CD4-positive, alpha-beta T cell treated with Interleukin-4 for 1 hour (primary cell): ENCODE results near the gene FSTL3.
"Not testable (repeated sequence)": the region's sequence is repeated elsewhere in the genome, so short reads cannot be mapped to it uniquely, and the experiment has no call there.

Experiments used
- DNase-seq, 2 donors: peaks; one replicate each; pipeline ENCODE4 v3.0.0-alpha.2; 2020 to 2022

FSTL3 gene

GRCh38 chr19:676339-677105 lies at the start of gene FSTL3:
FSTL3 (plus strand) TSS chr19:676392; CDS start chr19:676424, 32 bp downstream.
- no peak for DNase-seq

DNA sequence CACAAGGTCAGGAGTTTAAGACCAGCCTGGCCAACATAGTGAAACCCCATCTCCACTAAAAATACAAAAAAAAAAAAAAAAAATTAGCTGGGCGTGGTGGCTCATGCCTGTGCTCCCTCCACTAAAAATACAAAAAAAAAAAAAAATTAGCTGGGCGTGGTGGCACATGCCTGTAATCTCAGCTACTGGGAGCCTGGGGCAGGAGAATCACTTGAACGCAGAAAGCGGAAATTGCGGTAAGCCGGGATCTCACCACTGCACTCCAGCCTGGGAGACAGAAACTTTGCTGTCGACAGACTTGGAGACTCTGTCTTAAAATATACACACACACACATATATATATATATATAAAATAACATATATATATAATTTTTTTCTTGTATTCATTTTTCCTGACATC lies 49.6 kb upstream of the FSTL3 start:
- DNase-seq = not testable (repeated sequence)

- DNase-seq = no peak
These were observed 48.0 kb upstream of the FSTL3 start for GRCh38 chr19:628168-628567.

DNA sequence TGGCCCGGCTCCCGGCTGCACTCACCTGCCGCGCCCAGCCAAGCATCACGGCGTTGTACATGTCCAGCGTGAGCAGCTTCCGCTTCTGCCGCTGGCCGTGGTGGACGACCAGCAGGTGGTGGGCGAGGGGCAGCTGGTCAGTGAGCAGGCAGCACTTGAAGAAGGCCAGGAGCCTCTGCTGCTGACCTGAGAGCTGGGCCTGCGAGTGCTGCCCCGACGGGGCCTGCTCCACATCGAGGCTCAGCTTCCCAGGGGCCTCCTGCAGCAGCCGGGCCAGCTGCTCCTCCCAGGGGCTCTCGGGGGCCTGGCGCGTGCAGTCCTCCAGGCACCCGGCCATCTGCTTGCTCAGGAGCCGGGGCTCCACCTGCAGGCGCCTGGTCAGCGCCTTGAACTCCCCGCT lies 46.7 kb upstream of the FSTL3 start:
- not testable (repeated sequence) for DNase-seq

DNA sequence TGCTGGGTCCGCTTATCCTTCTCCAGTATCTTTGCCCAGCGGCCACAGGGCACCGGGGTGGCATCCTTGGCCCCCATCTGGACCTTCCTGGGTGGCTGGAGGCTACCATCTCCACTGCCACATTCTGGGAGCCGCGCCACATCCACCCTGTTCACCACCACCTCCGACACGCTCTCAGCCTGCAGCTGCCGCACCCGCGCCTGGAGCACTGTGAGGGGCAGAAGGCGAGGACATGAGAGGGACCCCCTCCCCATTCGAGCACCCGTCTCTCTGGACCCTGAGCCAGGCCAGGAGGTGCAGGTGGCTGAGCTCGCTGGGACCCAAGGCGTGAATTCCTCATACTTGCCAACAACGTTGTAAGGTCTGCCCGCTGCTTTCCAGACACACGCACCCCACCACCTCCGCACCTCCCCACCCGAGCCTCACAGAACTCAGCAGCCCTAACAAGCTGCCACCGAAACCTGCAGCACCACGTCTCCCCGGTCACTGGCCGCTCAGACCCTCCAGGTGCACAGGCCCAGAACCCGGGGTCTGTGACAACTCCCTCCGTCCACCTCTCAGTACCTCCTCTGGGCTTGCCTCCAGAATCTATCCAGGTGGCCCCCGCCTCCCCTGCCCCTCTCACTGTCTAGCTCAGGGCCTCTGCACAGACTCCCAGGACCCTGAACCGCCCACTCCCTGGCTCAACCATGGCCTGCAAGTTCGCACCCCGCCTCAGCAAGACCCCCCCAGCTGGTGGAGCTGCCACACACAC lies 46.1 kb upstream of the FSTL3 start:
- no peak for DNase-seq

GRCh38 chr19:632579-633067 lies 43.6 kb upstream of the FSTL3 start:
- no peak for DNase-seq

DNA sequence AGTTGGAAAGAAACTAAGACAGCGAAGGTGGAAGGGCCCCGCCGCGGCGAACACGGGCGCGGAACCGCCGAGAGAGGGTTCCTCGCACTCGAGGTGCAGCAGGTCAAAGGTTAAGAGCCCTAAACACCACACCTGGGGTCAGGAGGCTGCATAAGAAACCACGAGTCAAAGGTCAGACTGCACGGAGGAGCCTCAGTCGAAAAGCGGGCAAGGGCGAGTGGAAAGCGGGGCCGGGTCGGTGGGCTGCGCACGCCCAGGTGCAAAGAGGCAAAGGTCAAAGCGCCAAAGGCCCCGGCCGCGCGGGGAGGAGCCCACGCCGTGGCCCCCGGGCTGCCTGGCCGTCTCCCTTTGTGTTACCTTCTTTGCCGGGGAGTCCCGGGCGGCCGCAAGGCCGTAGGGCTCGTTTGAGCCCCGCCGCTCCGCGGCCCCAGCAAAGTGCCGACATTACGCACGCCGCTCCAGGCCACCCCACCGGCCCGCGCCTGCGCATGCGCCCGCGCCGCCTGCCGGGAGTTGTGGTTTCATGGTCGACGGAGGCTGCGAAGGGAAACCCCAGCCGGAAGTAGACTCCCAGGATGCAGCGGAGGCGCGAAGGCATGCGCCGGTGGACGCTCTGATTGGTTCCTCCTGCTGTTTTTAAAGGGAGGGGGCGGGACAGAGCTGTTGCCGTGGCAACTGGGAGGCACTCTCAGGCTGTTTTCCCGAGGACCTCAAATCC lies 43.0 kb upstream of the FSTL3 start, which contains the start of gene POLRMT:
Gene POLRMT, minus strand, starts transcription at position 470 of the 718 bp plus-strand sequence. Its CDS starts 25 bp downstream, at position 445.
- DNase-seq = peak; percentile 98 to 99

GRCh38 chr19:633786-634639 lies 42.2 kb upstream of the FSTL3 start:
- DNase-seq = no peak

DNA sequence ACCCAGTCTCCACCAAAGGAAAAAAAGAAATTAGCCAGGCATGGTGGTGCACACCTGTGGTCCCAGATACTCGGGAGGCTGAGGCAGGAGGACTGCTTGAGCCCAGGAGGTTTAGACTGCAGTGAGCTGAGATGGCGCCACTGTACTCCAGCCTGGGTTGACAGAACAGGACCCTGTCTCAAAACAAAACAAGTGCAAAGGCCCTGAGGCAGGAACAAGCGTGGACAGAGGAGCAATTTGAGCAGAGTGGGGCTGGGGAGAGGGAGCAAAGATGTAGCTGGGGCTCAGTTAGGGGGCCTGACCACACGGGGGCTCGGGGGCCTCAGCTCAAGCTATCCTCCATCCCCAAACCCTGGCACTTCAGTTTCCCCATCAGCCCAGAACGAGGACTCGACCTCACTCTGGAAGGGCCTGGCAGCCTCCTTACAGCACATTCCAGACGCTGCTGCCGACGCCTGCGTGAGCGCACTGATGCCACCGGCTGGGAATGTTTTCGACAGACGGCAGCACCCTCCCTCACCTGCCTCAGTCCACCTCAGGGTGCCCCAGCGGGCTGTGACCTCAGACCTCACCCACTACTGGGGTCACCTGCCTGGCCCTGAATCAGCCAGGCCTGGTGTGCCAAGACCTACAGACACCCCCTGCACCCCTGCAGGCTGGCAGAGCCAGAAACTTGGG lies 41.1 kb upstream of the FSTL3 start:
- DNase-seq = no peak

DNA sequence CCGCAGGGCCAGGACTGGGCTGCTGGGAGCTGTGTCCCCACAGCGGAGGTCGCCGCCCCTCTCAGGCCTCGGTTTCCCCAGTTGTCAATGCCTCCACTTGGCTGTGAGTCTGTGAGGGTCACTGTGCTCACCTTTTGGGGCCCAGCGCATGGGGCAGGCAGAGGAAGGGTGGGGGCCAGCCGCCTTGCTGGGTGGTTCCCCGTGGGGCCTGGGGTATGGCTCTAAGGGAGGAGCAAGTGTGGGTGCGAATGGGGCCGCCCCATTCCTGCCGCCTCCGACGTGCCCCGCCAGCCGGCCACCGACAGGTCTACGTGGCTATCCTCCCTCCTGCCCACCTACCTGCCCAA lies 37.3 kb upstream of the FSTL3 start:
- no peak for DNase-seq

GRCh38 chr19:639253-640160 lies 36.7 kb upstream of the FSTL3 start, which contains the start of gene FGF22:
FGF22 (plus strand) TSS chr19:639879; CDS start chr19:639926, 47 bp downstream.
- DNase-seq = peak; percentile 92 to 96

DNA sequence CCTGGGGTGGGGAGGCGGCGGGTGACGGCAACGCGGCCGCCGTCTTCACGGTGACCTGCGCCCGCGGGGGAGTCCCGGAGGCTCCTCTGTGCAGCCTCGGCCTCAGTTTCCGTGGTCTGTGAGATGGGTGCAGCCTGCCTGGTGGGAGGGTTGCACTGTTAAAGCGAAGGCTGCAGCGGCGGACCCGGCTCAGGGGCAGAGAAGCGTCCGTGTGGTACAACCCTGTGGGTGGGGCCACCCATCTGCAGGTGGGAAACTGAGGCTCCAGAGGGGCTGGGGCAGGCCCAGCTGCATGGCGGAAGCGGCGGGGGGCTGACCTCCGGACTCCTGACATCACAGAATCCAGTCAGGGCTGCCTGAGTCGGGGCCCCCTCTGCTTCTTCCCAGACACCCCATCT lies 36.0 kb upstream of the FSTL3 start:
- DNase-seq = no peak

DNA sequence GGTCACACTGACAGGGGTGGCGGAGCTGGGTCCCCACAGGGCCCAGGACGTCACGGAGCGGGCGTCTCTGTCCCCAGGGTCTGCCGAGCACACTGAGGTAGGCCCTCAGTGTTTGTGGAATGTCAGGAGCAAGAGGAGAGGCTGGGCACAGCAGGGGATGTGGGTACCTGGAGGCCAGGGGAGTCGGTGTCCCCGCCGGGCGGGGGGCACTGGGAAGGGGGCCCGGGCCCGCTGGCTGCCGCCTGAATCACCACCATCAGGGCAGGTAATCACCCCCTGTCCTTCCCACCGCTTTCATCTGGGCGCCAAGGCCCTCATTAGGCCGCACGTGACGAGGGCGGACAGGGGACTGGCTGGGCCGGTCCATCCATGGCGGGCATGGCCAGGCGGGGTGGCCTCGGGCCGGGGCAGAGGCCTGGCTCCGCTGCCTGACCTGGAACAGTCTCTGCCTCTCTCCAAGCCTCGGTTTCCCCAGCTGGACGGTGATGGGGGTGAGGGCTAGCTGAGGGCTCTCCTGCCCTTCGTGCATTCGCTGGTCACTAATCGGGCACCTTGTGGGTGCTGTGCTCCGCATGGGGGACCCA lies 35.5 kb upstream of the FSTL3 start:
- no peak for DNase-seq

DNA sequence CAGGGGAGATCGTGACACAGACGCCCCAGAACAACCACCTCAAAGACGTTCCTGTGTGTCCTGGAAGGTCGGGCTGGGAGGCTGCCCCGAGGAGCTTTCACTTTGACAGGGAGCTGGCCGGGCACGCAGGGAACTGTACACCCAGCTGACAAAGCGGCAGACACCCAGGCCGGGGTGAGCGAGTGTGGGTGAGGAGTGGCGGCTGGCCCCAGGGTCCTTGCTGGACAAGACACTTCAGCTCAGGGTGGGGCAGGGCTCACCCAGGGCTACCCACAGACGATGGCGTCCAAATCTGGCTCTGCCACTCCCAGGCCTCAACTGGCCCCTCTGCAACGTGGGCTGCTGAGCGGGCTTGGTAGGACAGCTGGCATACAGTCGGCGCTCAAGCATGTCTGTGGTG lies 34.5 kb upstream of the FSTL3 start:
- DNase-seq = no peak

- no peak for DNase-seq
These were observed 33.1 kb upstream of the FSTL3 start for GRCh38 chr19:642767-643727.

DNA sequence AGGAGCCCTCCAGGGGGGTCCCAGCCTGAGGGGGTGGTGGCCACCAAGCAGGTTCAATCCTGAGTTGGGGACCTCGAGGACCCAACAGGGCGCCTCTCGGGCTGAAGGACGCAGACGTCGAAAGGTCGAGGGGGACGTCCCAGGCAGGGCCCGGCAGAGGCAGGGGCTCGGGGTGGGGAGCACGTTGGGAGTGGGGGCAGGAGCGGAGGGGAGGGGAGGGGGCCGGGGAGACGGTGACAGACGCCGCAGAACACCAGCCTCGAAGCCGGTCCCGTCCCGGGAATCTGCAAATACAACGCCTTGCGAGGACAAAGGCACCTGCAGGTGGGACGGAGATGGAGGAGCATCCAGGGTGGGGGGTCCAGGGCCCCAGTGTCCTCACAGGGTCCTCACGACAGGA lies 32.5 kb upstream of the FSTL3 start:
- DNase-seq = no peak

GRCh38 chr19:644363-644762 lies 31.8 kb upstream of the FSTL3 start:
- DNase-seq = no peak

GRCh38 chr19:644789-645188 lies 31.4 kb upstream of the FSTL3 start:
- DNase-seq = no peak
